DOHH2 (cell line): ENCODE results near the gene FOSL1.

ENCODE experiments used
- EZH2phosphoT487 ChIP-seq: fragments of 200-600 bp; sonication (generic); IDR thresholded peaks from 2 replicates; pipeline ENCODE4 v1.6.1; 2017; ENCODE audit warnings: borderline replicate concordance, mild to moderate bottlenecking, antibody characterized with exemption, low read length, moderate library complexity, mixed read lengths
- TF ChIP-seq, protein P1 (sequence below): fragments of 200-600 bp; sonication (generic); IDR thresholded peaks from one replicate; pipeline ENCODE4 v1.5.1; 2014; ENCODE audit warnings: antibody characterized with exemption, mild to moderate bottlenecking, low read depth, low read length; ENCODE audit not compliant: poor library complexity, severe bottlenecking

DNA sequence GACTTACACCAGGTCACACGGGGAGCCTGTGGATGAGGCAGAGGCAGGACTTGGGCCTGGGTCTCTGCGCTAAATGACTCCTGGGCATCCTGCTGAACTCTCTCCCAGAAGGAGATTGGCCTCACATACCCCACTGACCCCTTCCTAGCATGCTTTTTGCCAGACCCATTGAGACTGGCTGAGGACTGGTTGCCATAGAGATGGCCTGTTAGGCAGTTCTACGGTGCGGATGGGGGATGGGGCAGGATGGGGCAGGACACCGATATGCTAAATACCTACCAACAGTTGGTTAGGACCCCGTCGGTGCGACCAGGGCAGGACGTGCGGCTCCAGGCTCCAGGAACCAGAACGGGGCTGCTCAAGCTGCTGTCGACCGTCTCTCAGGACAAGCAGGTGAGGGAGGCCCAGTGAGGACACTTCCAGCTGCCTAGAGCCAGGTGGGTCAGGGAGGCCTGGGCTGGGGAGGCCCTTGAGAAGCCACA, 45.3 kb upstream of the FOSL1 start, which contains the start of gene TSGA10IP:
- TF ChIP-seq, protein P1, sequence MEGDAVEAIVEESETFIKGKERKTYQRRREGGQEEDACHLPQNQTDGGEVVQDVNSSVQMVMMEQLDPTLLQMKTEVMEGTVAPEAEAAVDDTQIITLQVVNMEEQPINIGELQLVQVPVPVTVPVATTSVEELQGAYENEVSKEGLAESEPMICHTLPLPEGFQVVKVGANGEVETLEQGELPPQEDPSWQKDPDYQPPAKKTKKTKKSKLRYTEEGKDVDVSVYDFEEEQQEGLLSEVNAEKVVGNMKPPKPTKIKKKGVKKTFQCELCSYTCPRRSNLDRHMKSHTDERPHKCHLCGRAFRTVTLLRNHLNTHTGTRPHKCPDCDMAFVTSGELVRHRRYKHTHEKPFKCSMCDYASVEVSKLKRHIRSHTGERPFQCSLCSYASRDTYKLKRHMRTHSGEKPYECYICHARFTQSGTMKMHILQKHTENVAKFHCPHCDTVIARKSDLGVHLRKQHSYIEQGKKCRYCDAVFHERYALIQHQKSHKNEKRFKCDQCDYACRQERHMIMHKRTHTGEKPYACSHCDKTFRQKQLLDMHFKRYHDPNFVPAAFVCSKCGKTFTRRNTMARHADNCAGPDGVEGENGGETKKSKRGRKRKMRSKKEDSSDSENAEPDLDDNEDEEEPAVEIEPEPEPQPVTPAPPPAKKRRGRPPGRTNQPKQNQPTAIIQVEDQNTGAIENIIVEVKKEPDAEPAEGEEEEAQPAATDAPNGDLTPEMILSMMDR, result no peak
- TF ChIP-seq EZH2phosphoT487, result no peak
